ENCODE data around the gene TMEM186.
A peak's percentile ranks its signal among the peaks of the same experiment; 100 is the strongest.
"Not testable (repeated sequence)": the region's sequence is repeated elsewhere in the genome, so short reads cannot be mapped to it uniquely, and the experiment has no call there.

Gene TMEM186

GRCh38 chr16:8797364-8798173, at the start of gene TMEM186, which contains the start of gene PMM2:
Gene TMEM186, minus strand, starts transcription at chr16:8797639. Its CDS starts 25 bp downstream, at chr16:8797614.
Gene PMM2, plus strand, starts transcription at chr16:8797839. Its CDS starts 44 bp downstream, at chr16:8797883.
- TF ChIP-seq CTCF (IDR thresholded peaks at IDR 0.05; ENCODE audit: insufficient read depth, low read depth, low read length, missing control alignments) = no peak
- H3K4me3 ChIP-seq (ENCODE audit: low read length) = peak within 1 kb of the TSS; percentile 71

GRCh38 chr16:8847145-8847544, 49.7 kb upstream of the TMEM186 start:
- no peak for TF ChIP-seq CTCF (IDR thresholded peaks at IDR 0.05; ENCODE audit: insufficient read depth, low read depth, low read length, missing control alignments)
- H3K4me3 ChIP-seq (ENCODE audit: low read length) = no peak overlapping the region
- no peak for DNase-seq (ENCODE audit: low read depth)

More at GRCh38 chr16:8797364-8798173, at the start of gene TMEM186, which contains the start of gene PMM2:
- peak; percentile 98 for DNase-seq (ENCODE audit: low read depth)

GRCh38 chr16:8846401-8846932, 49.0 kb upstream of the TMEM186 start:
- DNase-seq (ENCODE audit: low read depth) = no peak
- no peak overlapping the region for H3K4me3 ChIP-seq (ENCODE audit: low read length)
- TF ChIP-seq CTCF (IDR thresholded peaks at IDR 0.05; ENCODE audit: insufficient read depth, low read depth, low read length, missing control alignments) = no peak

- no peak for TF ChIP-seq CTCF (IDR thresholded peaks at IDR 0.05; ENCODE audit: insufficient read depth, low read depth, low read length, missing control alignments)
- H3K4me3 ChIP-seq (ENCODE audit: low read length) = no peak overlapping the region
- DNase-seq (ENCODE audit: low read depth) = no peak
These were observed 48.4 kb upstream of the TMEM186 start for GRCh38 chr16:8845699-8846298.

- not testable (repeated sequence) for H3K4me3 ChIP-seq (ENCODE audit: low read length); DNase-seq (ENCODE audit: low read depth)
These were observed 45.9 kb upstream of the TMEM186 start for GRCh38 chr16:8843296-8843695.

- DNase-seq (ENCODE audit: low read depth) = not testable (repeated sequence)
These were observed 44.6 kb upstream of the TMEM186 start for GRCh38 chr16:8842016-8842415.

GRCh38 chr16:8837594-8837993, 40.2 kb upstream of the TMEM186 start:
- not testable (repeated sequence) for H3K4me3 ChIP-seq (ENCODE audit: low read length); DNase-seq (ENCODE audit: low read depth)

More at GRCh38 chr16:8842016-8842415, 44.6 kb upstream of the TMEM186 start:
- not testable (repeated sequence) for H3K4me3 ChIP-seq (ENCODE audit: low read length)

GRCh38 chr16:8836797-8837196, 39.4 kb upstream of the TMEM186 start:
- not testable (repeated sequence) for DNase-seq (ENCODE audit: low read depth)

GRCh38 chr16:8832717-8833105, 35.3 kb upstream of the TMEM186 start:
- no peak for DNase-seq (ENCODE audit: low read depth)
- no peak overlapping the region for H3K4me3 ChIP-seq (ENCODE audit: low read length)
- no peak for TF ChIP-seq CTCF (IDR thresholded peaks at IDR 0.05; ENCODE audit: insufficient read depth, low read depth, low read length, missing control alignments)

More at GRCh38 chr16:8836797-8837196, 39.4 kb upstream of the TMEM186 start:
- H3K4me3 ChIP-seq (ENCODE audit: low read length) = not testable (repeated sequence)
